Loucy (cell line): ENCODE data around the gene TENM3.

ENCODE experiments used
- H2AFZ ChIP-seq: fragments of 200-600 bp; sonication (generic); 2 replicates; pipeline ENCODE4 v1.6.0; 2016; ENCODE audit warnings: antibody characterized with exemption, mild to moderate bottlenecking, low read length, moderate library complexity
- H3F3A ChIP-seq: fragments of 200-600 bp; 2 replicates; pipeline ENCODE4 v1.6.0; 2016; ENCODE audit warnings: antibody characterized with exemption, low read depth, mild to moderate bottlenecking
- H3K27me3 ChIP-seq: fragments of 200-600 bp; sonication (generic); 2 replicates; pipeline ENCODE4 v1.6.1; 2014; ENCODE audit warnings: low read length, mild to moderate bottlenecking; ENCODE audit not compliant: insufficient read depth, poor library complexity, severe bottlenecking
- H3K36me3 ChIP-seq: fragments of 200-600 bp; sonication (generic); 2 replicates; pipeline ENCODE4 v1.6.1; 2016; ENCODE audit warnings: low read length; ENCODE audit not compliant: insufficient read depth
- H3K4me1 ChIP-seq: fragments of 200-600 bp; sonication (generic); 2 replicates; pipeline ENCODE4 v1.5.1; 2014; ENCODE audit warnings: low read length, mild to moderate bottlenecking; ENCODE audit not compliant: insufficient read depth, poor library complexity, severe bottlenecking
- H3K4me2 ChIP-seq: fragments of 200-600 bp; sonication (generic); 2 replicates; pipeline ENCODE4 v1.6.0; 2014; ENCODE audit warnings: antibody characterized with exemption, low read length, low read depth, mild to moderate bottlenecking; ENCODE audit not compliant: poor library complexity, severe bottlenecking
- H3K4me3 ChIP-seq: fragments of 200-600 bp; sonication (generic); 2 replicates; pipeline ENCODE4 v1.5.1; 2014; ENCODE audit warnings: low read length, mild to moderate bottlenecking, mixed read lengths; ENCODE audit not compliant: poor library complexity, severe bottlenecking
- H3K79me2 ChIP-seq: fragments of 200-600 bp; sonication (generic); 2 replicates; pipeline ENCODE4 v1.6.1; 2014; ENCODE audit warnings: low read length; ENCODE audit not compliant: insufficient read depth
- H3K9ac ChIP-seq: fragments of 200-600 bp; sonication (generic); 2 replicates; pipeline ENCODE4 v1.6.0; 2014; ENCODE audit warnings: mild to moderate bottlenecking, low read depth, low read length, moderate library complexity; ENCODE audit not compliant: poor library complexity, severe bottlenecking
- H3K9me2 ChIP-seq: fragments of 200-600 bp; sonication (generic); replicated peaks from 2 replicates; pipeline ENCODE4 v1.6.1; 2016; ENCODE audit warnings: low read depth, low read length, mixed read lengths
- H3K9me3 ChIP-seq: fragments of 200-600 bp; sonication (generic); 2 replicates; pipeline ENCODE4 v1.6.1; 2014; ENCODE audit warnings: mild to moderate bottlenecking, antibody characterized with exemption, low read length, low read depth; ENCODE audit not compliant: insufficient read depth
- H4K20me1 ChIP-seq: fragments of 200-600 bp; sonication (generic); 2 replicates; pipeline ENCODE4 v1.6.0; 2014; ENCODE audit warnings: antibody characterized with exemption, low read length, mild to moderate bottlenecking; ENCODE audit not compliant: insufficient read depth, poor library complexity, severe bottlenecking
- CTCF ChIP-seq: fragments of 200-600 bp; sonication (generic); conservative IDR thresholded peaks from 2 replicates; pipeline ENCODE4 v1.5.1; 2014; ENCODE audit warnings: mild to moderate bottlenecking, antibody characterized with exemption, low read length
- EZH2phosphoT487 ChIP-seq: fragments of 200-600 bp; IDR thresholded peaks from 2 replicates; pipeline ENCODE4 v1.6.1; 2018; ENCODE audit warnings: antibody characterized with exemption, mild to moderate bottlenecking, moderate library complexity, borderline replicate concordance

TENM3 gene

GRCh38 chr4:182215148-182215547, 28.1 kb upstream of the TENM3 start:
- no peak overlapping the region for H3K4me3 ChIP-seq
- H3K4me1 ChIP-seq = no peaks in the 10 kb centered on the region
- H3K36me3 ChIP-seq = no peaks in the 10 kb centered on the region
- no peaks in the 10 kb centered on the region for H3K27me3 ChIP-seq
- no peak overlapping the region for H2AFZ ChIP-seq
- no peaks in the 10 kb centered on the region; the same call in 1 of the 2 replicates for H3K9me3 ChIP-seq
- no peaks in the 10 kb centered on the region for H3K9me2 ChIP-seq
- H3K79me2 ChIP-seq = no peaks in the 10 kb centered on the region
- no peak for TF ChIP-seq EZH2phosphoT487
- no peak for TF ChIP-seq CTCF
- no peak overlapping the region for H3K9ac ChIP-seq
- no peaks in the 10 kb centered on the region for H3F3A ChIP-seq
- no peak overlapping the region for H3K4me2 ChIP-seq
- no peaks in the 10 kb centered on the region for H4K20me1 ChIP-seq

- Histone ChIP-seq H2AFZ (no peak overlapping the region), H3K4me3 (no peak overlapping the region), H3F3A (no peaks in the 10 kb centered on the region), H4K20me1 (no peaks in the 10 kb centered on the region), H3K79me2 (no peaks in the 10 kb centered on the region), H3K4me2 (no peak overlapping the region), H3K4me1 (no peaks in the 10 kb centered on the region), H3K36me3 (no peaks in the 10 kb centered on the region), H3K9me3 (no peaks in the 10 kb centered on the region; the same call in 1 of the 2 replicates), H3K9ac (no peak overlapping the region), H3K27me3 (no peaks in the 10 kb centered on the region), H3K9me2 (no peaks in the 10 kb centered on the region)
- TF ChIP-seq CTCF (no peak), EZH2phosphoT487 (no peak)
Measured at GRCh38 chr4:182216005-182216404, 27.2 kb upstream of the TENM3 start.

- Histone ChIP-seq H3K9me3 (no peaks in the 10 kb centered on the region; the same call in 1 of the 2 replicates), H4K20me1 (no peaks in the 10 kb centered on the region), H3K36me3 (no peaks in the 10 kb centered on the region), H3K27me3 (no peaks in the 10 kb centered on the region), H2AFZ (no peak overlapping the region), H3F3A (no peaks in the 10 kb centered on the region), H3K79me2 (no peaks in the 10 kb centered on the region), H3K4me2 (no peak overlapping the region), H3K4me3 (no peak overlapping the region), H3K9me2 (no peaks in the 10 kb centered on the region), H3K9ac (no peak overlapping the region), H3K4me1 (no peaks in the 10 kb centered on the region)
- TF ChIP-seq CTCF = no peak
- no peak for TF ChIP-seq EZH2phosphoT487
Measured at GRCh38 chr4:182219411-182220056, 23.7 kb upstream of the TENM3 start.
